Trophoblast cell (in vitro differentiated cells and primary cell): Measurements from ENCODE around the gene FAM199X.
A peak's percentile ranks its signal among the peaks of the same experiment; 100 is the strongest.

ENCODE experiments used
- DNase-seq, 2 donors: peaks; one replicate each; pipeline ENCODE4 v3.0.0-alpha.2; 2016
- H2AFZ ChIP-seq: 2 replicates; pipeline ENCODE4 v1.6.1; 2013; ENCODE audit warnings: low read length, moderate library complexity, mild to moderate bottlenecking; ENCODE audit not compliant: insufficient read depth, poor library complexity
- H2AK5ac ChIP-seq: 2 replicates; pipeline ENCODE4 v1.6.1; 2013; ENCODE audit warnings: mild to moderate bottlenecking, low read length
- H2BK120ac ChIP-seq: 2 replicates; pipeline ENCODE4 v1.6.1; 2013; ENCODE audit warnings: low read length, mild to moderate bottlenecking, moderate library complexity; ENCODE audit not compliant: insufficient read depth, poor library complexity
- H2BK12ac ChIP-seq: 2 replicates; pipeline ENCODE4 v1.6.1; 2013; ENCODE audit warnings: mild to moderate bottlenecking, low read length, moderate library complexity
- H2BK5ac ChIP-seq: 2 replicates; pipeline ENCODE4 v1.6.1; 2013; ENCODE audit warnings: low read length, low read depth, moderate library complexity, mild to moderate bottlenecking; ENCODE audit not compliant: poor library complexity
- H3K14ac ChIP-seq: 2 replicates; pipeline ENCODE4 v1.6.1; 2013; ENCODE audit warnings: mild to moderate bottlenecking, low read length
- H3K18ac ChIP-seq: 2 replicates; pipeline ENCODE4 v1.6.1; 2013; ENCODE audit warnings: mild to moderate bottlenecking, low read length
- H3K23ac ChIP-seq: 2 replicates; pipeline ENCODE4 v1.6.1; 2013; ENCODE audit warnings: low read length
- H3K27ac ChIP-seq: 2 replicates; pipeline ENCODE4 v1.5.1; 2013; ENCODE audit warnings: low read depth, mild to moderate bottlenecking, inconsistent platforms, low read length, moderate library complexity
- H3K27me3 ChIP-seq: 2 replicates; pipeline ENCODE4 v1.6.1; 2013; ENCODE audit warnings: inconsistent platforms, mild to moderate bottlenecking, low read length, moderate library complexity; ENCODE audit not compliant: insufficient read depth
- H3K36me3 ChIP-seq, 2 experiments: 1 replicate in 1 of 2; 2 replicates in 1 of 2; pipeline ENCODE4 v1.6.1; 2013; ENCODE audit warnings: low read length in 2 of 2, mild to moderate bottlenecking in 2 of 2, moderate library complexity in 1 of 2; ENCODE audit not compliant: insufficient read depth in 2 of 2, control insufficient read depth in 1 of 2
- H3K4ac ChIP-seq: 2 replicates; pipeline ENCODE4 v1.6.1; 2013; ENCODE audit warnings: low read depth, mild to moderate bottlenecking, low read length, moderate library complexity
- H3K4me1 ChIP-seq, 2 experiments: 1 replicate in 1 of 2; 2 replicates in 1 of 2; pipeline ENCODE4 v1.6.1; 2013; ENCODE audit warnings: low read length in 2 of 2, mild to moderate bottlenecking in 2 of 2, moderate library complexity in 1 of 2; ENCODE audit not compliant: insufficient read depth in 2 of 2, control insufficient read depth in 1 of 2
- H3K4me2 ChIP-seq: 2 replicates; pipeline ENCODE4 v1.6.1; 2013; ENCODE audit warnings: inconsistent platforms, mild to moderate bottlenecking, low read length, moderate library complexity
- H3K4me3 ChIP-seq: 2 replicates; pipeline ENCODE4 v1.5.1; 2013; ENCODE audit warnings: mild to moderate bottlenecking, low read depth, low read length, inconsistent platforms
- H3K79me1 ChIP-seq: one replicate; pipeline ENCODE4 v1.6.1; 2013; ENCODE audit warnings: low read length
- H3K79me2 ChIP-seq: 2 replicates; pipeline ENCODE4 v1.6.1; 2013; ENCODE audit warnings: low read length, mild to moderate bottlenecking; ENCODE audit not compliant: control insufficient read depth, insufficient read depth, poor library complexity
- H3K9ac ChIP-seq: 2 replicates; pipeline ENCODE4 v1.6.1; 2013; ENCODE audit warnings: mild to moderate bottlenecking, low read length
- H3K9me3 ChIP-seq: 2 replicates; pipeline ENCODE4 v1.6.1; 2013; ENCODE audit warnings: low read depth, mild to moderate bottlenecking, control low read depth, inconsistent platforms, low read length; ENCODE audit not compliant: insufficient read depth
- H4K12ac ChIP-seq: 2 replicates; pipeline ENCODE4 v1.6.1; 2013; ENCODE audit warnings: low read depth, mild to moderate bottlenecking, low read length, moderate library complexity
- H4K8ac ChIP-seq: 2 replicates; pipeline ENCODE4 v1.6.1; 2013; ENCODE audit warnings: low read depth, mild to moderate bottlenecking, low read length, moderate library complexity
- H4K91ac ChIP-seq: one replicate; pipeline ENCODE4 v1.6.1; 2013; ENCODE audit warnings: low read depth, mild to moderate bottlenecking, low read length, moderate library complexity
- WGBS: extraction: QIAGEN DNeasy Blood & Tissue Kit; methylation state at CpG from one replicate; pipeline ENCODE4 v1.1.7; 2013; ENCODE audit warnings: missing lambda C conversion rate; ENCODE audit not compliant: insufficient read length, insufficient coverage; ENCODE audit errors: extremely low coverage; 5-methylcytosine and 5-hydroxymethylcytosine counted together

FAM199X gene

DNA sequence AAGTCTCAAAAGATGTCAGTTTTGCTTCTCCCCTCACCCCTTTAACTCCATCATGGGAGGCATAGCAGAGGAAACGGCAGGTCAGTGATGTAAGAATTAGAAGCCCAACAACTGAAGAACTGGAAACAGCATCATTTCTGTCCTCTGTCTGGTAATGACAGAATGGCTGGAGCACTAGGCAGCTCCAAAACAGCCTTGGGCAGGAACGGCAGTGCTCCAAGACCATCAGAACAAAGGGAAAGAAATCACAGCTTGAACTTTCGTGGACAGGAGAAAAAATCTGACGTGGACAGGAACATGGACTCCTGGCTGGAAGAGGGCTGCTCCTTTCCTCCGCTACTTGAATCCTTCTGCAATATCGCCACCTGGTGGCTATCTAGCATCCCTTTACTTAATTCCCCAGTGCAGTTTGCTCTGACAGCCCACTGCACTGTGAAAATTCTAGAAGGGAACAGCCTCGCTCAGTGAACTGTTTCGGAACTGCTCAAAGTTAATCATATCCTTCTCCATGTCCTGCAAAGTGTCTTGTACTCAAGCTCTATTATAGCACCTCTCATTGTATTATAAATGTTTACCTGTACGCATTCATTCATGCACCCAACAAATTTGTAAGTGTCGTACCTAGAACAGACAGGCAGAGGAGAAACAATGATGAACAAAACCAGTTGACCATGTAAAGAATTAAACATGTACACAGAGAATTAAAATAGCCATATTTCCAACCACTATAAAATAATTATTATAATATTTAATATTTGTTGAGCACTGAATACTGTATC is 29.8 kb upstream of the FAM199X start:
- Histone ChIP-seq H3K4me1 (no peaks in the 10 kb centered on the region), H3K4me2 (peak overlapping the region; percentile 62), H2AK5ac (no peak overlapping the region), H3K14ac (no peak overlapping the region), H4K8ac (no peak overlapping the region), H2AFZ (no peak overlapping the region), H2BK12ac (no peak overlapping the region), H3K23ac (no peak overlapping the region), H3K36me3 (no peaks in the 10 kb centered on the region), H3K9me3 (no peaks in the 10 kb centered on the region), H3K4me3 (no peak overlapping the region), H3K4ac (no peak overlapping the region), H2BK120ac (no peak overlapping the region), H3K79me2 (no peaks in the 10 kb centered on the region), H3K27me3 (no peaks in the 10 kb centered on the region), H4K12ac (no peak overlapping the region), H3K18ac (no peak overlapping the region), H3K79me1 (no peaks in the 10 kb centered on the region), H3K27ac (no peak overlapping the region), H2BK5ac (no peak overlapping the region), H3K9ac (no peak overlapping the region), H4K91ac (no peak overlapping the region)
- peak; percentile 42 to 83 for DNase-seq
- no CpG with 5 or more reads among the region's 10 CpGs for WGBS

DNA sequence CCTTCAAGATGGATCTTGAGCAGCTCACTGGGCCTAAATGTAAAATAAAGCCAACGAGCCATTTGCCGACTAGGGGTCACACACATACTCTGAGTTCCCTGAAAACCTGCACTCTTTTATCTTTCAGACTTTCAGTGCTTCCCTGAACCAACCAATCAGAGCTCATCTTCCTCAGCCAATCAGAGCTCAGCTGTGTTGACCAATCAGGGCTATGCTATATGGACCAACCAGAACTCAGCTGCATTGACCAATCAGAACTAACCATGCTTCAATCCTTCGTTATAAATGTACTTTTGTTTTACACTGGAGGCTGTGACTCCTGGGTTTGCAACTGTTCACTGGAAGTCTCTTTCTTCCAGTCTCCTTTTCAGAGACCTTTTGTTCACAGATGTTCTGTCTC is 28.8 kb upstream of the FAM199X start:
- H3K4me2 ChIP-seq, result no peak overlapping the region
- no peak overlapping the region for H4K8ac ChIP-seq
- H2BK5ac ChIP-seq, result no peak overlapping the region
- no peak overlapping the region for H3K9ac ChIP-seq
- no peak overlapping the region for H3K23ac ChIP-seq
- H2BK12ac ChIP-seq, result no peak overlapping the region
- no peaks in the 10 kb centered on the region for H3K4me1 ChIP-seq
- DNase-seq, result no peak
- H3K14ac ChIP-seq, result no peak overlapping the region
- no peaks in the 10 kb centered on the region for H3K27me3 ChIP-seq
- WGBS, result no CpG with 5 or more reads among the region's 3 CpGs
- no peaks in the 10 kb centered on the region for H3K36me3 ChIP-seq
- H3K9me3 ChIP-seq, result no peaks in the 10 kb centered on the region
- no peaks in the 10 kb centered on the region for H3K79me1 ChIP-seq
- H3K27ac ChIP-seq, result no peak overlapping the region
- no peak overlapping the region for H4K12ac ChIP-seq
- H3K4me3 ChIP-seq, result no peak overlapping the region
- no peak overlapping the region for H4K91ac ChIP-seq
- H3K4ac ChIP-seq, result no peak overlapping the region
- no peak overlapping the region for H2BK120ac ChIP-seq
- H3K18ac ChIP-seq, result no peak overlapping the region
- H2AK5ac ChIP-seq, result no peak overlapping the region
- H2AFZ ChIP-seq, result no peak overlapping the region
- H3K79me2 ChIP-seq, result no peaks in the 10 kb centered on the region

DNA sequence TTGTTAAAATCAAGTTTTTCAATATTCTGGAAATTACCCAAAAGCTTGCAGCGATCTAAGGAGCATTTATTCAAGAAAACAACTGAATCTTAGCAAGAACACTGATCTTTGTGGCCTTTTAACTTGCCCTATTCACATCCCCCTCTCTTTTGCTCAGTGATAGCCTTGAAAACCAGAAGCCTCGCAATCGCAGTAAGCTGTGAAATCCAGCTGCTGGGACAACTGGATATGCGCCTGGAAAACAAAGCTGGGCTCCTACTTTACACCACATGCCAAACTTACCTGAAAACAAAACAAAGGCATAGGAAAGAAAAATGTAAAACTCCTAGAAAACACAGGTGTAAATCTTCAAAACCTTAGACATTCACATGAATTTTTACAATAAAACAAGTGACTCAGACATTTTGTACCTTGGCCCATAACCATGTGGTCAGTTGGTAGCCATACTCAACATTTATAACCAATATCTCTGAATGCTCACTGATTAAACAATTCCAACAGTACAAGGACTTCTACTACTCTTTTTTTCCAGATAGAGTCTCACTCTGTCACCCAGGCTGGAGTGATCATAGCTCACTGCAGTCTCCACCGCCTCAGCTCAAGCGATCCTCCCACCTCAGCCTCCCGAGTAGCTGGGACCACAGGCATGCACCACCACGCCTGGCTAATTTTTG is 25.0 kb upstream of the FAM199X start:
- no peak overlapping the region for H2BK5ac ChIP-seq
- no peak overlapping the region for H3K4me2 ChIP-seq
- H3K36me3 ChIP-seq, result no peaks in the 10 kb centered on the region
- no peak overlapping the region for H3K14ac ChIP-seq
- no peak overlapping the region for H4K8ac ChIP-seq
- H2AK5ac ChIP-seq, result no peak overlapping the region
- no peaks in the 10 kb centered on the region for H3K79me2 ChIP-seq
- H3K9ac ChIP-seq, result no peak overlapping the region
- no peak overlapping the region for H3K4me3 ChIP-seq
- WGBS, result no CpG with 5 or more reads among the region's 8 CpGs
- no peak overlapping the region for H3K18ac ChIP-seq
- H2BK12ac ChIP-seq, result no peak overlapping the region
- no peak overlapping the region for H2BK120ac ChIP-seq
- no peak for DNase-seq
- no peaks in the 10 kb centered on the region for H3K79me1 ChIP-seq
- H3K4ac ChIP-seq, result no peak overlapping the region
- no peak overlapping the region for H3K27ac ChIP-seq
- no peaks in the 10 kb centered on the region for H3K27me3 ChIP-seq
- H3K9me3 ChIP-seq, result no peaks in the 10 kb centered on the region
- no peak overlapping the region for H4K91ac ChIP-seq
- H2AFZ ChIP-seq, result no peak overlapping the region
- H4K12ac ChIP-seq, result no peak overlapping the region
- H3K4me1 ChIP-seq, result no peaks in the 10 kb centered on the region
- H3K23ac ChIP-seq, result no peak overlapping the region

GRCh38 chrX:104151037-104151436 is 15.2 kb upstream of the FAM199X start:
- H4K8ac ChIP-seq, result no peak overlapping the region
- no peak overlapping the region for H3K27ac ChIP-seq
- H2BK120ac ChIP-seq, result no peak overlapping the region
- no peak for DNase-seq
- H3K18ac ChIP-seq, result no peak overlapping the region
- no peak overlapping the region for H4K12ac ChIP-seq
- H3K9me3 ChIP-seq, result no peaks in the 10 kb centered on the region
- no CpG with 5 or more reads among the region's 1 CpG for WGBS
- H3K4me1 ChIP-seq, result no peaks in the 10 kb centered on the region
- H3K27me3 ChIP-seq, result no peaks in the 10 kb centered on the region
- H3K4me3 ChIP-seq, result no peak overlapping the region
- H3K36me3 ChIP-seq, result no peaks in the 10 kb centered on the region
- no peak overlapping the region for H3K23ac ChIP-seq
- no peak overlapping the region for H3K9ac ChIP-seq
- no peaks in the 10 kb centered on the region for H3K79me1 ChIP-seq
- no peak overlapping the region for H2AK5ac ChIP-seq
- H3K4me2 ChIP-seq, result no peak overlapping the region
- no peak overlapping the region for H3K4ac ChIP-seq
- H3K14ac ChIP-seq, result no peak overlapping the region
- H4K91ac ChIP-seq, result no peak overlapping the region
- no peak overlapping the region for H2BK5ac ChIP-seq
- no peaks in the 10 kb centered on the region for H3K79me2 ChIP-seq
- H2BK12ac ChIP-seq, result no peak overlapping the region
- no peak overlapping the region for H2AFZ ChIP-seq
